Measurements from ENCODE around the gene SLC35A2.

GRCh38 chrX:48936429-48937053 lies 25.1 kb upstream of the SLC35A2 start:
- TF ChIP-seq POLR2A (IDR thresholded peaks at IDR 0.05) (no peak), CTCF (IDR thresholded peaks at IDR 0.05) (no peak)
